Esophagus squamous epithelium (tissue), 5 donors: ENCODE results near the gene UBE2D4. TPM values are rescaled to one million over a fixed set of nuclear protein-coding genes. Genes with fewer than 3 reads are reported as not detected.
"Not testable (repeated sequence)": the region's sequence is repeated elsewhere in the genome, so short reads cannot be mapped to it uniquely, and the experiment has no call there.

Experiments used
- DNase-seq: peaks from one replicate; lab custom pipeline; 2025; lab: John Stamatoyannopoulos, UW
- H3K27ac ChIP-seq, 4 donors: fragments of 200-600 bp; sonication (generic); one replicate each; pipeline ENCODE4 v1.5.1; 2016 to 2019; ENCODE audit warnings: mild to moderate bottlenecking in 1 of 4
- H3K27me3 ChIP-seq, 4 donors: fragments of 200-600 bp; sonication (generic); 1 replicate in 3 of 4; 2 replicates in 1 of 4; pipeline versions ENCODE4 v1.5.1 to v1.6.0; 2017 to 2021; ENCODE audit warnings: antibody characterized with exemption in 1 of 4
- H3K36me3 ChIP-seq, 3 donors: fragments of 200-600 bp; sonication (generic); one replicate each; pipeline ENCODE4 v1.5.1; 2016 to 2019
- H3K4me1 ChIP-seq, 3 donors: fragments of 200-600 bp; sonication (generic); one replicate each; pipeline ENCODE4 v1.5.1; 2017 to 2019
- H3K4me3 ChIP-seq, 4 donors: fragments of 200-600 bp; sonication (generic); 1 replicate in 3 of 4; 2 replicates in 1 of 4; pipeline ENCODE4 v1.5.1; 2016 to 2019; ENCODE audit warnings: mild to moderate bottlenecking in 2 of 4, moderate library complexity in 1 of 4
- H3K9me3 ChIP-seq, 3 donors: fragments of 200-600 bp; sonication (generic); one replicate each; pipeline ENCODE4 v1.5.1; 2016 to 2019
- CTCF ChIP-seq, 6 experiments: fragments of 450-650 bp in 4 of 6; fragments of 200-600 bp in 2 of 6; sonication (generic) in 2 of 6; IDR thresholded peaks; one replicate each; pipeline ENCODE4 v1.5.1; 2016 to 2019; ENCODE audit warnings: antibody characterized with exemption in 6 of 6, mild to moderate bottlenecking in 4 of 6, moderate library complexity in 4 of 6
- POLR2A ChIP-seq, 4 donors: fragments of 450-650 bp; IDR thresholded peaks; one replicate each; pipeline ENCODE4 v1.6.1; 2017; ENCODE audit warnings: antibody characterized with exemption in 4 of 4, mild to moderate bottlenecking in 4 of 4, moderate library complexity in 3 of 4
- WGBS, 2 donors: methylation state at CpG; one replicate each; pipeline ENCODE4 v1.1.5; 2018; 5-methylcytosine and 5-hydroxymethylcytosine counted together
- intact Hi-C: fragments of 100-400 bp; cut with DNase I; formaldehyde crosslinking; loops from one replicate; pipeline ENCODE4 v1.15.0; 2022
- total RNA-seq, 4 donors: library from RNA; depleted of rRNA; stranded (reverse); fragments of >200 nt; gene quantifications; one replicate each; pipeline ENCODE4 v1.1.0, GENCODE V29; 2016
- donor health status: DM: yes; HTN: yes; CAD: no.

The UBE2D4 gene
- total RNA-seq, 4 donors from 2014 or later = 8.8 to 10.9 (median 9.5) TPM

GRCh38 chr7:43952028-43952427 is 25.8 kb downstream of the UBE2D4 start:
- Histone ChIP-seq H3K4me1 (no peaks in the 10 kb centered on the region), H3K36me3 (peaks cover 5 to 91% (median 13%) of the 10 kb centered on the region in 3 donors), H3K27ac (no peak overlapping the region), H3K4me3 (no peak overlapping the region), H3K27me3 (no peaks in the 10 kb centered on the region), H3K9me3 (no peaks in the 10 kb centered on the region)
- TF ChIP-seq POLR2A (IDR thresholded peaks at IDR 0.05) (no peak), CTCF (IDR thresholded peaks at IDR 0.05) (no peak)
- intact Hi-C loops = no loop called here
- DNase-seq = no peak
- 92 to 94% methylated on average over 3 of the region's 3 CpGs for WGBS, 2 donors

GRCh38 chr7:43953071-43953470 is 26.8 kb downstream of the UBE2D4 start:
- no peak for TF ChIP-seq POLR2A (IDR thresholded peaks at IDR 0.05)
- no peak for TF ChIP-seq CTCF (IDR thresholded peaks at IDR 0.05)
- intact Hi-C loops = no loop called here
- peaks cover 5 to 83% (median 13%) of the 10 kb centered on the region in 3 donors for H3K36me3 ChIP-seq
- no peaks in the 10 kb centered on the region for H3K27me3 ChIP-seq
- no peak for DNase-seq
- H3K9me3 ChIP-seq = no peaks in the 10 kb centered on the region
- H3K4me1 ChIP-seq = no peaks in the 10 kb centered on the region
- 94% methylated on average over 4 to 5 of the region's 5 CpGs for WGBS, 2 donors
- H3K27ac ChIP-seq = no peak overlapping the region
- no peak overlapping the region for H3K4me3 ChIP-seq

GRCh38 chr7:43954524-43955228 is 28.4 kb downstream of the UBE2D4 start:
- WGBS, 2 donors = 60 to 77% methylated on average over 3 of the region's 3 CpGs
- H3K36me3 ChIP-seq = peaks cover 5 to 76% (median 13%) of the 10 kb centered on the region in 3 donors

GRCh38 chr7:43956027-43956426 is 29.8 kb downstream of the UBE2D4 start:
- intact Hi-C loops = no loop called here
- WGBS, 2 donors = 85% methylated on average over 3 of the region's 3 CpGs; no CpG with 5 or more reads in 1 of the 2 donors
- TF ChIP-seq CTCF (IDR thresholded peaks at IDR 0.05) (no peak), POLR2A (IDR thresholded peaks at IDR 0.05) (no peak)
- H3K4me1 ChIP-seq = no peaks in the 10 kb centered on the region
- no peaks in the 10 kb centered on the region for H3K27me3 ChIP-seq
- no peak for DNase-seq
- H3K27ac ChIP-seq = no peak overlapping the region
- H3K36me3 ChIP-seq = peaks cover 0 to 76% (median 6%) of the 10 kb centered on the region in 3 donors
- H3K4me3 ChIP-seq = no peak overlapping the region
- no peaks in the 10 kb centered on the region for H3K9me3 ChIP-seq

More at GRCh38 chr7:43954524-43955228, 28.4 kb downstream of the UBE2D4 start:
- Histone ChIP-seq H3K27me3 (no peaks in the 10 kb centered on the region), H3K9me3 (no peaks in the 10 kb centered on the region), H3K4me3 (no peak overlapping the region), H3K27ac (no peak overlapping the region), H3K4me1 (no peaks in the 10 kb centered on the region)
- no peak for TF ChIP-seq POLR2A (IDR thresholded peaks at IDR 0.05)
- TF ChIP-seq CTCF (IDR thresholded peaks at IDR 0.05) = peak in 5 of 6 experiments; percentile 14 to 45 (median 27)
- no peak for DNase-seq
- intact Hi-C loops = no loop called here

- H3K4me3 ChIP-seq = no peak overlapping the region
- WGBS, 2 donors = 26 to 29% methylated on average over 1 of the region's 1 CpG
- H3K27ac ChIP-seq = no peak overlapping the region
- intact Hi-C loops = no loop called here
- peaks cover 0 to 73% (median 0%) of the 10 kb centered on the region in 3 donors for H3K36me3 ChIP-seq
- H3K9me3 ChIP-seq = no peaks in the 10 kb centered on the region
- H3K27me3 ChIP-seq = no peaks in the 10 kb centered on the region
- no peak for TF ChIP-seq CTCF (IDR thresholded peaks at IDR 0.05)
- no peak for TF ChIP-seq POLR2A (IDR thresholded peaks at IDR 0.05)
- DNase-seq = no peak
- no peaks in the 10 kb centered on the region for H3K4me1 ChIP-seq
Observed at GRCh38 chr7:43960933-43961332, 34.7 kb downstream of the UBE2D4 start.

- peaks cover 0 to 56% (median 0%) of the 10 kb centered on the region in 3 donors for H3K36me3 ChIP-seq
- H3K4me3 ChIP-seq, H3K4me1 ChIP-seq, H3K27ac ChIP-seq, H3K27me3 ChIP-seq, DNase-seq, intact Hi-C loops, H3K9me3 ChIP-seq: not testable (repeated sequence)
- 100% methylated on average over 1 to 2 of the region's 3 CpGs for WGBS, 2 donors
Observed at GRCh38 chr7:43966392-43966791, 40.2 kb downstream of the UBE2D4 start.

- 83 to 88% methylated on average over 2 of the region's 20 CpGs for WGBS, 2 donors
- H3K4me3 ChIP-seq, H3K9me3 ChIP-seq, DNase-seq, H3K27me3 ChIP-seq, H3K4me1 ChIP-seq, intact Hi-C loops, H3K27ac ChIP-seq: not testable (repeated sequence)
- H3K36me3 ChIP-seq = peaks cover 0 to 40% (median 0%) of the 10 kb centered on the region in 3 donors
Observed at GRCh38 chr7:43968172-43969040, 42.2 kb downstream of the UBE2D4 start.
